ENCODE results near the gene RFTN1. TPM values are rescaled to one million over a fixed set of nuclear protein-coding genes. Genes with fewer than 3 reads are reported as not detected.

RFTN1 gene
- total and polyA plus RNA-seq, 2 donors (not counting 1 experiment from before 2014, with no cell fraction given) = 35.1 to 35.5 TPM

DNA sequence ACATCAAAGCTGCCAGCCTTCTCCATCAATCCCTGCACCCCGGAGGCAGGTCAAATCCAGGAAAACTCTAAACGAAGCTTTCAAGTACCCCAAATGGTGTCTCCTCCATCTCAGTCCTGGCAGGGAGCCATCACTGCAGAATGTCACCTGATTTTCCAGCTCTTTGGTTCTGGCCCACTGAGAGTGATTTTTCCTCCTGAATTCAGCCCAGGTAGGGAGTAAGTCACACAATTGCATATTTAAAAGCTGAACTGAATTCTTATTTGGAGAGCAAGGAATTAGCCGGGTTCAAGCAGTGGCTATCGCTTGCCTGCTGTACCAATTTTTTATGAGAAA lies 5.3 kb downstream of the RFTN1 start:
- H2AFZ ChIP-seq (ENCODE audit: low read length) = no peak overlapping the region
- no peaks in the 10 kb centered on the region for H4K20me1 ChIP-seq (ENCODE audit: control insufficient read depth, extremely low read depth, insufficient read depth, low read length)
- no peak overlapping the region for H3K27ac ChIP-seq (ENCODE audit: insufficient read depth, low read length)
- peaks cover 40% of the 10 kb centered on the region for H3K79me2 ChIP-seq (ENCODE audit: control insufficient read depth, insufficient read depth, low read length)
- peaks cover 26% of the 10 kb centered on the region for H3K4me1 ChIP-seq (ENCODE audit: control insufficient read depth, extremely low read depth, insufficient read depth, low read length)
- H3K4me2 ChIP-seq (ENCODE audit: extremely low read depth, insufficient read depth, low read length) = no peak overlapping the region
- H3K4me3 ChIP-seq (replicated peaks in 1 of 4; ENCODE audit: control extremely low read depth in 1 of 4, insufficient read depth in 1 of 4, low read depth in 3 of 4, low read length in 4 of 4) = no peak overlapping the region
- H3K9me3 ChIP-seq (ENCODE audit: control insufficient read depth, insufficient read depth, low read depth, low read length) = no peaks in the 10 kb centered on the region
- H3K36me3 ChIP-seq (ENCODE audit: control insufficient read depth, insufficient read depth, low read length) = peaks cover 3% of the 10 kb centered on the region
- TF ChIP-seq, protein P1, sequence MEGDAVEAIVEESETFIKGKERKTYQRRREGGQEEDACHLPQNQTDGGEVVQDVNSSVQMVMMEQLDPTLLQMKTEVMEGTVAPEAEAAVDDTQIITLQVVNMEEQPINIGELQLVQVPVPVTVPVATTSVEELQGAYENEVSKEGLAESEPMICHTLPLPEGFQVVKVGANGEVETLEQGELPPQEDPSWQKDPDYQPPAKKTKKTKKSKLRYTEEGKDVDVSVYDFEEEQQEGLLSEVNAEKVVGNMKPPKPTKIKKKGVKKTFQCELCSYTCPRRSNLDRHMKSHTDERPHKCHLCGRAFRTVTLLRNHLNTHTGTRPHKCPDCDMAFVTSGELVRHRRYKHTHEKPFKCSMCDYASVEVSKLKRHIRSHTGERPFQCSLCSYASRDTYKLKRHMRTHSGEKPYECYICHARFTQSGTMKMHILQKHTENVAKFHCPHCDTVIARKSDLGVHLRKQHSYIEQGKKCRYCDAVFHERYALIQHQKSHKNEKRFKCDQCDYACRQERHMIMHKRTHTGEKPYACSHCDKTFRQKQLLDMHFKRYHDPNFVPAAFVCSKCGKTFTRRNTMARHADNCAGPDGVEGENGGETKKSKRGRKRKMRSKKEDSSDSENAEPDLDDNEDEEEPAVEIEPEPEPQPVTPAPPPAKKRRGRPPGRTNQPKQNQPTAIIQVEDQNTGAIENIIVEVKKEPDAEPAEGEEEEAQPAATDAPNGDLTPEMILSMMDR (conservative IDR thresholded peaks at IDR 0.05 in 1 of 2, IDR thresholded peaks at IDR 0.05 in 1 of 2; ENCODE audit: low read depth in 1 of 2, low read length in 2 of 2) = no peak
- no peak for TF ChIP-seq EZH2 (IDR thresholded peaks at IDR 0.05; ENCODE audit: low read length, missing control alignments)
- no peak for DNase-seq (ENCODE audit: low read depth in 2 of 2)
- H3K27me3 ChIP-seq (ENCODE audit: control insufficient read depth, insufficient read depth, low read length) = no peaks in the 10 kb centered on the region
- no peak overlapping the region for H3K9ac ChIP-seq (ENCODE audit: insufficient read depth, low read length)

- TF ChIP-seq EZH2 (IDR thresholded peaks at IDR 0.05; ENCODE audit: low read length, missing control alignments) = no peak
- TF ChIP-seq, protein P1 (conservative IDR thresholded peaks at IDR 0.05 in 1 of 2, IDR thresholded peaks at IDR 0.05 in 1 of 2; ENCODE audit: low read depth in 1 of 2, low read length in 2 of 2) = no peak
- DNase-seq (ENCODE audit: low read depth in 2 of 2) = no peak
- Histone ChIP-seq H3K79me2 (ENCODE audit: control insufficient read depth, insufficient read depth, low read length) (peaks cover 37% of the 10 kb centered on the region), H3K4me2 (ENCODE audit: extremely low read depth, insufficient read depth, low read length) (no peak overlapping the region), H3K9me3 (ENCODE audit: control insufficient read depth, insufficient read depth, low read depth, low read length) (no peaks in the 10 kb centered on the region), H3K27me3 (ENCODE audit: control insufficient read depth, insufficient read depth, low read length) (no peaks in the 10 kb centered on the region), H3K4me1 (ENCODE audit: control insufficient read depth, extremely low read depth, insufficient read depth, low read length) (peaks cover 26% of the 10 kb centered on the region), H4K20me1 (ENCODE audit: control insufficient read depth, extremely low read depth, insufficient read depth, low read length) (no peaks in the 10 kb centered on the region), H3K9ac (ENCODE audit: insufficient read depth, low read length) (no peak overlapping the region), H2AFZ (ENCODE audit: low read length) (no peak overlapping the region), H3K27ac (ENCODE audit: insufficient read depth, low read length) (no peak overlapping the region), H3K4me3 (replicated peaks in 1 of 4; ENCODE audit: control extremely low read depth in 1 of 4, insufficient read depth in 1 of 4, low read depth in 3 of 4, low read length in 4 of 4) (no peak overlapping the region), H3K36me3 (ENCODE audit: control insufficient read depth, insufficient read depth, low read length) (peaks cover 3% of the 10 kb centered on the region)
Measured at GRCh38 chr3:16507578-16508242, 5.8 kb downstream of the RFTN1 start.

DNA sequence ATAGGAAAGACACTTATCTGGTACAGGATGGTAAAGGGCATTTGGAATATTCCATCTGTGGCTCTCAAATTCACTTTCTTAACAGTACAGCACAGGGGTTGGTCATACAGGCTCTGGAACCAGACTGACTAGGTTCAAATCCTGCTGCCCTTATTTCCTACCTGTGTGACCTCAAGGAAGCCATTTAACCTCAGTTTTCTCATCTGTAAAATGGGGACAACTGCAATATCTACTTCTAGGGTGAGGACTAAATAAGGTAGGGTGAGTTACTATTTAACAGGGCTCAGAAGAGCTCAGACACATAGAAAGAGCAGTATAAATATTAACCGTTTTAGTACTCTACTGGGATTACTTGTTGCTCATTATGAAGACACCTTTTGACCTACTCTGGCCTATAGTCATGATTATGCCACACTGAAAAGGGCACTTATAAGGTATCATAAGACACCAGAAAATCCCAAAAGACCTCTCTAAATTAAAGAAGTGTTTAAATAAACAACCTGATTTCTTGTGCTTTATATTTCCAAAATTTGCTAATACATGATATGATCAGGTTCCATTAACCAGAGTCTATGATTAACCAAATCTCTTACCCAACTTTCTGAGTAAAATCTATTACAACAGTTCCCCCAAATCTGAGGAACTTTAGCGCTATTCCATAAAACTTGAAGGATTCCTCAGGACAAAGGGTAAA lies 6.5 kb downstream of the RFTN1 start:
- H3K27me3 ChIP-seq (ENCODE audit: control insufficient read depth, insufficient read depth, low read length) = no peaks in the 10 kb centered on the region
- H3K36me3 ChIP-seq (ENCODE audit: control insufficient read depth, insufficient read depth, low read length) = peaks cover 3% of the 10 kb centered on the region
- no peak overlapping the region for H3K4me3 ChIP-seq (replicated peaks in 1 of 4; ENCODE audit: control extremely low read depth in 1 of 4, insufficient read depth in 1 of 4, low read depth in 3 of 4, low read length in 4 of 4)
- no peak overlapping the region for H3K9ac ChIP-seq (ENCODE audit: insufficient read depth, low read length)
- H3K4me1 ChIP-seq (ENCODE audit: control insufficient read depth, extremely low read depth, insufficient read depth, low read length) = peaks cover 25% of the 10 kb centered on the region
- no peak overlapping the region for H2AFZ ChIP-seq (ENCODE audit: low read length)
- no peak for DNase-seq (ENCODE audit: low read depth in 2 of 2)
- no peak overlapping the region for H3K27ac ChIP-seq (ENCODE audit: insufficient read depth, low read length)
- H3K4me2 ChIP-seq (ENCODE audit: extremely low read depth, insufficient read depth, low read length) = no peak overlapping the region
- H4K20me1 ChIP-seq (ENCODE audit: control insufficient read depth, extremely low read depth, insufficient read depth, low read length) = no peaks in the 10 kb centered on the region
- H3K79me2 ChIP-seq (ENCODE audit: control insufficient read depth, insufficient read depth, low read length) = peaks cover 36% of the 10 kb centered on the region
- H3K9me3 ChIP-seq (ENCODE audit: control insufficient read depth, insufficient read depth, low read depth, low read length) = no peaks in the 10 kb centered on the region
- TF ChIP-seq, protein P1 (conservative IDR thresholded peaks at IDR 0.05 in 1 of 2, IDR thresholded peaks at IDR 0.05 in 1 of 2; ENCODE audit: low read depth in 1 of 2, low read length in 2 of 2) = no peak
- no peak for TF ChIP-seq EZH2 (IDR thresholded peaks at IDR 0.05; ENCODE audit: low read length, missing control alignments)
